HG02798 (cell line): ENCODE measurements around the gene SMC5.
"Not testable (repeated sequence)": the region's sequence is repeated elsewhere in the genome, so short reads cannot be mapped to it uniquely, and the experiment has no call there.

Experiments used
- ATAC-seq: cut with Tn5 transposase; IDR thresholded peaks from one replicate; pipeline ENCODE4 v1.9.1; 2021; ENCODE audit warnings: mild to moderate bottlenecking; ENCODE audit not compliant: unreplicated experiment, poor library complexity

SMC5 gene

DNA sequence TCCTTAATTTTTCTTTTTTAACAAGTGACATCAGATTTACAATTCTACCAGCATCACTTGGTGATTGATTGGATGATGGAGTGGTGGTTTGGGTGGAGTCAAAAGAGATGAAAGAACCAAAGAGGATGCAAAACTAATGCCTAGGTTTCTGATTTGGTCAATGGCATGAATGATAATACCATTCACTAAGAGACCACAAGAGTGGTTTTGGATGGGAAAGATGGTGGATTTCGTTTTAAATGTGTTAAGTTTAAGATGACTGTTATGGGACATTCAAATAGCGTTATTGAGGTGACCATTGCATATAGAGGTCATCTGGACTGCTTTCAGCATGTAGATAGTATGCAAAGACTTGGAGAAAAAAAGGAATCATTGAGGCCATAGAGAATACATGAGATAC lies 3.6 kb downstream of the SMC5 start:
- no peak for ATAC-seq

GRCh38 chr9:70262948-70263347 lies 4.2 kb downstream of the SMC5 start:
- no peak for ATAC-seq

DNA sequence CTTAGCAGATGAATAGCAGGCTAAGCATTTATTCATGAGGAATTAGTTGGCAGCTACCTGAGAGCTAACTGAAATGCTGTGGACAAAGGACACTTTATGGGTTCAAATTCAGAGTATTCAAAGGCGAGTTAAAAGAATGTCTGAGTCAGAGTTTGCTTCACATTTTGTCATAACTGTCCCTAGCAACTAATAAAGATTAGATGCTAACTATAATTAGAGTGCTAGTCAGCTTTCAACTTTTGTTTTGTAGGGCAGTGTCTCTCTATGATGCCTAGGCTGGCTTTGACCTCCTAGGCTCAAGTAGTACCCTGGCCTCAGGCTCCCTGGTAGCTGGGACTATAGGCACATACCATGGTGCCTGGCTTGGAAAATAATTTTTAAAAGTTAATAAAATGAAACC lies 4.6 kb downstream of the SMC5 start:
- no peak for ATAC-seq

GRCh38 chr9:70278305-70278704 lies 19.5 kb downstream of the SMC5 start:
- ATAC-seq, result no peak

DNA sequence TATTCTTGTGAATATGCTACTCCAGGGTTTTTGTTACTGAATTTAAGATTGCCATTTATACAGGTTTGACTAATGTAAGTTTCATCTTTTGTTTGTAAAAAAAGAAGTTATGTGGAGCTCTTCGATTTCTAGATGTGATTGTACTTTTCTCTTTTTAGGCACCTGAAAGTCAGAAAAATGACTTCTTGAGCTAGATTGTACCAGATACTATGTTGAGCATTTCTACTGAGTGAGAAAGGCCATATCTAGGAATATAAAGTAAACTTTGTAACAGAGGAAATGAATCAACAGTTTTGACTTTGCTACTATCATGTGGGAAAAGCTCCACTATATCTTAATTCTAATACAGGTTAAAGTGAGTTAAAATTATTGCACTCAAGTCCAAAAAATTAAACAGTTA lies 25.1 kb downstream of the SMC5 start:
- ATAC-seq, result no peak

GRCh38 chr9:70285246-70285645 lies 26.5 kb downstream of the SMC5 start:
- no peak for ATAC-seq

GRCh38 chr9:70285981-70286598 lies 27.3 kb downstream of the SMC5 start:
- ATAC-seq, result no peak

DNA sequence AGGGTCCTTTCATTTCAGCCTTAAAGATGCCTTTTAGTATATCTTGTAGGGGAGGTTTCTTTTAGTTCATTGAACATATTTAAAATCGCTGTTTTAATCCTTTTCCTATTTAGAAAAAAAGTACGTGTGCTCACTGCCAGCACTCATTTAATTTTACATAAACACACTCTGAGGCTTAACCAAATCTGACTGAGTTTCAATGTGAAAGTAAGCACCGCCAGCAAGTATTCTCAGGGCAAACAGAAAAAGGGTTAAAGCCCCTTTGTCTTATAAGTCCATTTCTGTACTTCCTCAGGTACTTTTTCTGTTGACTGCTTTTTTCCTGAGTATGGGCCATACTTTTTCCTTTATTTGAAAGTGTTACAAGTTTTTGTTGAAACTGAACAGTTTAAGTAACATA lies 31.8 kb downstream of the SMC5 start:
- no peak for ATAC-seq

DNA sequence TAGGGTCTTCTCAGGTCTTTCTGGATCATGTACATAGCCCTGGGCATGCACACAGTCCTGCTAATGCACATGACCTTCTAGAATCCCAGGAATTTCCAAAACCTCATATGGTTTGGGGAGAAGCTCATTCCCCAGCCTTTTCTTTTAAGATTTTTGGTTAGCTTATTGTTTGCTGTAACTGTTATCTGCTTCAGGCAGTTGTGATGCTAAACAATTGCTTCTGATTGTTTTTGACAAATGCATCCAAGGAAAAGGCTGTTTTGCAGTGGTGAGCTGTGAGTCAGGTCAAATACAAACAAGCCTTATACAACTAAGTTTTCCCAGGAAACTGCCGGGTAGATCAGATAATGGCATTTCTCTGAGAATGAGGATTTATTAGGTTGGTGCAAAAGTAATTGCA lies 32.7 kb downstream of the SMC5 start:
- ATAC-seq, result no peak

DNA sequence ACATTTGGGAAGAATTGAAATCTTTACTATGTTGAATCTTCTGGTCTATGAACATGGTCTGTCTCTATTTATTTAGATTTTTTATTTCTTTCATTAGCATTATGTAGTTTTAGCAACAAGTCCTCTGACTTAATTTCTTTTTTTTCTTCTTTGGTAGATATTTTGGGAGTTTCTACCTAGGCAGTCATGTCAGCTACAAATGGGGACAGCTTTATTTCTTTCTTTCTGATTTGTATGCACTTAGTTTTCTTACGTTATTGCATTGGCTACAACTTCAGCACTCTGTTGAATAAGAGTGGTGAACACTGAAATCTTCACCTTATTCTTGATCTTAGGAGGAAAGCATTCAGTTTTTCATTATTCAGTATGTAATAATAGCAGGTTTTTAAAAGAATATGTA lies 33.5 kb downstream of the SMC5 start:
- ATAC-seq, result no peak

DNA sequence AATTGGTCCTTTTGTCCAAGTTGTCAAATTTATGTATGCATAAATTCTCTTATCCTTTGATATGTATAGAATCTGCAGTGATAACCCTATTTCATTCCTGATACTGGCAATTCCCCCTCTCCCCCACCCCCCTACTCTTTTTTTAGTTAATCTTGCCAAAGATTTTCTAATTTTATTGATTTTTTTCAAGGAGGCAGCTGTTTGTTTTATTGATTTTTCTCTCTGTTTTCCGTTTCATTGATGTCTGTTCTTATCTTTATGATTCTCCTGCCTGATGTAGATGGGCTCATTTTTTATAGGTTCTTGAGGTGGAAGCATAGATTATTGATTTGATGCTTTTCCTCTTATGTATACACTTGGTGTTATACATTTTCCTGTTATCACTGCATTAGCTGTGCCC lies 34.4 kb downstream of the SMC5 start:
- ATAC-seq, result no peak

DNA sequence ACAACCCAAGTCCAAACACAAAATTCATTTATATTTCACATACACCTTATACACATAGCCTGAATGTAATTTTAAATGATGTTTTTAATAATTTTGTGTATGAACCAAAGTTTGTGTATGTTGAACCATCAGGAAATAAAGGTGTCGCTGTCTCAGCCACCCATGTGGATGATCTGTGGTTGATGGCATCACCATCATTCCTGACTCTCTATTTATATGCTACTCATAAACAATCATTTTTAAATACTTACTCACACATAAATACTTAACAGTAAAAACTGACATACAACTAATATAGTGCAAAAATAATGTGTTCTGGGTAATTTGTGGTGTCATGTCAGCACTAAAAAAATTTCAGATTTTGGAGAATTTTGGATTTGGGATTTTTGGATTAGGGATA lies 38.4 kb downstream of the SMC5 start:
- no peak for ATAC-seq

- ATAC-seq, result no peak
Measured at GRCh38 chr9:70298245-70298771, 39.5 kb downstream of the SMC5 start.

DNA sequence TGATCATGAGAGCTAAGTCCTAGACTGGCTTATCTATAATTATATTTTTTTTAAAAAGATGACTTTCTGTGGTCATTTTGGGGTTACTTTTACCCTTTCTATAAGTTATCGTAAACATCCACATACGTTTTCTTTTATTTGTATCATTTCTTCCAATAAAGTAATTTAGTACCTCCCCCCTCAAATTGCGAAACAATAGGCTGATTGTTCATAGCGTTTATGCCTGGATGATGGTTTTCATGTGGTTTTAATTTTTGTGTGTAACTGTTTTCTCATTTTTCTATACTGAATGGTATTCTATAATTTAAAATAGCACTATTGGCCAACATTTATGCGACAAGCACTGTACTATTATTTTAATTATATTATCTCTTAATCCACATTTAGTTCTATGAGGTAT lies 44.5 kb downstream of the SMC5 start:
- ATAC-seq, result no peak

- no peak for ATAC-seq
Measured at GRCh38 chr9:70304810-70305209, 46.0 kb downstream of the SMC5 start.

DNA sequence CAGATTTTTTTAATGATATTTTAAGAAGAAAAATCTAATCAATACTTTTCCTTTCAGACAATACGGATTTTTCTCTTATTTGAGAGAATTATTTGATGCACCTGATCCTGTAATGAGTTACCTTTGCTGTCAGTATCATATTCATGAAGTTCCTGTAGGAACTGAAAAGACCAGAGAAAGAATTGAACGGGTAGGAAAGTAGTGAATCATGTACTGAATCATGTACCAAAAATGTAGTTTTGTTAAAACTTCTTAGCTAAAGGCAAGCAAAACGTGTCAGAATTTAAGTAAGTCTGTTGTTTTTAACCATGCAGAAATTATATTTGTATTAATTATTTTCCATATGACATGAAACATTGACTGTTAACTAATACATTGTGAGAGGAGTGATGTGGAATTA lies 56.6 kb downstream of the SMC5 start:
- no peak for ATAC-seq

- ATAC-seq, result no peak
Measured at GRCh38 chr9:70318002-70318401, 59.2 kb downstream of the SMC5 start.

- no peak for ATAC-seq
Measured at GRCh38 chr9:70322096-70322495, 63.3 kb downstream of the SMC5 start.

DNA sequence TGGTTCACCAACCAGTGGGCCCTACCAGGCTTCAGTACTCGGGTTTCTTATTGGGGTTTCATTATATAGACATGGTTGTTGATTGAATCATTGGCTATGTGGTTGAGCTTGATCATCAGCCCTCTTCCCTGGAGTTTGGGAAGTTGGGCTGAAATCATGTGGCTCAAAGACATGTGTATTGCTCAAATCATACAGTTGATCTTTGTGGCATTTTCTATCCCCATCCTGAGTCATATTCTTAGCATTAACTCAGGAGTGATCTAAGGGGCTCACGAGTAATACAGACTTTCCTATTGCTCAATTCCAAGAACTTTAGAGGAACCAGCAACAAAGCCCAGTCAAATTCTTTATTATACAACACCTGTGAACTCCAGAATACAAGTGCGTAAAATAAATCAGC lies 66.2 kb downstream of the SMC5 start:
- ATAC-seq, result no peak

- ATAC-seq, result not testable (repeated sequence)
Measured at GRCh38 chr9:70328625-70329024, 69.8 kb downstream of the SMC5 start.

GRCh38 chr9:70340572-70340971 lies 81.8 kb downstream of the SMC5 start:
- no peak for ATAC-seq

DNA sequence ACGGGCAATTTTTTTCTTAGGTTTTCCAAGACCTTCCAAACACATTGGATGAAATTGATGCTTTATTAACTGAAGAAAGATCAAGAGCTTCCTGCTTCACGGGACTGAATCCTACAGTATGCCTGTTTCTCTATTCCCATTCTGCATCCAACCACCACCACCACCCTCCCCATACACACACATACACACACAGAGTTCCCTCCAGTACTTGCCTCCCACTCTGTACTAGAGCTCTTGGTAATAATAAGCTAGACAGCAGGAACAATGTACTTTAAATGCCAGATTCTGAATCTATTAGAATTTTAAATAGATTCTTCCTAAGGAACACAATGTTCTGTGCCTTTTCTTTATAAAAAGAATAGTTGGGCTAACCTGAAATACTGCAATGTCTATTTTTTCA lies 88.3 kb downstream of the SMC5 start:
- no peak for ATAC-seq

- no peak for ATAC-seq
Measured at GRCh38 chr9:70352356-70352755, 93.6 kb downstream of the SMC5 start.
